ENCODE measurements around the gene B3GAT1. TPM values are rescaled to one million over a fixed set of nuclear protein-coding genes. Genes with fewer than 3 reads are reported as not detected.
A peak's percentile ranks its signal among the peaks of the same experiment; 100 is the strongest.

B3GAT1 gene
- total RNA-seq, 4 donors from 2014 or later = 0.14 to 0.16 TPM; not detected in 2

DNA sequence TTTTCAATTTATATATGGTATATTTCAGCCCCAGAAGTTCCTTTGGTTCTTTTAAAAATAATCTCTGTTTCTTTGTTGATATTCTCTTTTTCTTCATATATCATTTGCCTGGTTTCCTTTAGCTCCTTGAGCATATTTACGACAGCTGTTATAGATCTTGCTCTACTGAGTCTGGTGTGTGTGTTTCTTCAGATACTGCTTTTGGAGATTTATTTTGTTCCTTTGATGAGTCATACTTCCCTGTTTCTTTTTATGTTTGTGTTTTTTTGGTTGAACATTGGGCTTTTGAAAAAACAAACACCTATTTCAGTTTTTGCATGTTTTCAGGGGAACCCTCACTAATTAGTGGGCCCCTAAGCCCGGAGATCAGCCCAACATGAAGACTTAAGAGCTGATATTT, 56.9 kb downstream of the B3GAT1 start:
- H3K4me1 ChIP-seq = peaks cover 0 to 3% (median 1%) of the 10 kb centered on the region in 4 donors
- 69 to 76% methylated on average over 2 of the region's 2 CpGs for WGBS, 2 donors (ENCODE audit: low coverage in 1 of 2)
- in situ Hi-C loops (cut with MboI; ENCODE audit: low pct_ligation_motif_present in 1 of 4, low pct_unique_long_range_greater_than_20kb in 1 of 4, low sequenced_read_pairs in 3 of 4) = no loop called here
- TF ChIP-seq EP300 (IDR thresholded peaks at IDR 0.05; ENCODE audit: low read depth) (no peak), POLR2AphosphoS5 (IDR thresholded peaks at IDR 0.05) (no peak), POLR2A (IDR thresholded peaks at IDR 0.05) (no peak)
- TF ChIP-seq, protein P1, sequence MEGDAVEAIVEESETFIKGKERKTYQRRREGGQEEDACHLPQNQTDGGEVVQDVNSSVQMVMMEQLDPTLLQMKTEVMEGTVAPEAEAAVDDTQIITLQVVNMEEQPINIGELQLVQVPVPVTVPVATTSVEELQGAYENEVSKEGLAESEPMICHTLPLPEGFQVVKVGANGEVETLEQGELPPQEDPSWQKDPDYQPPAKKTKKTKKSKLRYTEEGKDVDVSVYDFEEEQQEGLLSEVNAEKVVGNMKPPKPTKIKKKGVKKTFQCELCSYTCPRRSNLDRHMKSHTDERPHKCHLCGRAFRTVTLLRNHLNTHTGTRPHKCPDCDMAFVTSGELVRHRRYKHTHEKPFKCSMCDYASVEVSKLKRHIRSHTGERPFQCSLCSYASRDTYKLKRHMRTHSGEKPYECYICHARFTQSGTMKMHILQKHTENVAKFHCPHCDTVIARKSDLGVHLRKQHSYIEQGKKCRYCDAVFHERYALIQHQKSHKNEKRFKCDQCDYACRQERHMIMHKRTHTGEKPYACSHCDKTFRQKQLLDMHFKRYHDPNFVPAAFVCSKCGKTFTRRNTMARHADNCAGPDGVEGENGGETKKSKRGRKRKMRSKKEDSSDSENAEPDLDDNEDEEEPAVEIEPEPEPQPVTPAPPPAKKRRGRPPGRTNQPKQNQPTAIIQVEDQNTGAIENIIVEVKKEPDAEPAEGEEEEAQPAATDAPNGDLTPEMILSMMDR (IDR thresholded peaks at IDR 0.05) = no peak
- no peaks in the 10 kb centered on the region for H3K27me3 ChIP-seq
- intact Hi-C loops (cut with DNase I; ENCODE audit: low total_unique reads) = no loop called here
- no peaks in the 10 kb centered on the region for H3K9me3 ChIP-seq
- H3K27ac ChIP-seq = peak overlapping the region in 3 of 4 donors; percentile 39 to 51 (median 40)
- H3K36me3 ChIP-seq = no peaks in the 10 kb centered on the region
- no peak overlapping the region for H3K4me3 ChIP-seq
- DNase-seq = no peak

DNA sequence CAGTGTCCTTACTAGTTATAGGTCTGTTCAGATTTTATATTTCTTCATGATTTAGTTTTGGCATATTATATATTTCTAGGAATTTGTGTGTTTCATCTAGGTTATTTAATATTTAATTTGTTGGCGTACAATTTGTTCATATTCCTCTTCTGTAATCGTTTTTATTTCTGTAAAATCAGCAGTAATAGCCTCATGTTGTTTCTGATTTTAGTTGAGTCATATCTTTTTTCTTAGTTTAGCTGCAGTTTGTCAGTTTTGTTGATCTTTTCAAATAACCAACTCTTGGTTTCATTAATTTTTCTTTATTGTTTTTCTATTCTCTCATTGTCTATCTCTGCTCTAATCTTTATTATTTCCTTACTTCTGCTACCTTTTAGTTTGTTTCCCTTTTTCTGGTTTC, 59.9 kb downstream of the B3GAT1 start:
- intact Hi-C loops (cut with DNase I; ENCODE audit: low total_unique reads) (no loop called here), in situ Hi-C loops (cut with MboI; ENCODE audit: low pct_ligation_motif_present in 1 of 4, low pct_unique_long_range_greater_than_20kb in 1 of 4, low sequenced_read_pairs in 3 of 4) (no loop called here)
- Histone ChIP-seq H3K9me3 (no peaks in the 10 kb centered on the region), H3K36me3 (no peaks in the 10 kb centered on the region), H3K27me3 (no peaks in the 10 kb centered on the region), H3K27ac (no peak overlapping the region), H3K4me3 (no peak overlapping the region), H3K4me1 (no peaks in the 10 kb centered on the region)
- TF ChIP-seq EP300 (IDR thresholded peaks at IDR 0.05; ENCODE audit: low read depth) (no peak), POLR2A (IDR thresholded peaks at IDR 0.05) (no peak), POLR2AphosphoS5 (IDR thresholded peaks at IDR 0.05) (no peak)
- TF ChIP-seq, protein P1 (IDR thresholded peaks at IDR 0.05) = no peak
- no peak for DNase-seq
- WGBS, 2 donors (ENCODE audit: low coverage in 1 of 2) = 82 to 86% methylated on average over 2 of the region's 2 CpGs

DNA sequence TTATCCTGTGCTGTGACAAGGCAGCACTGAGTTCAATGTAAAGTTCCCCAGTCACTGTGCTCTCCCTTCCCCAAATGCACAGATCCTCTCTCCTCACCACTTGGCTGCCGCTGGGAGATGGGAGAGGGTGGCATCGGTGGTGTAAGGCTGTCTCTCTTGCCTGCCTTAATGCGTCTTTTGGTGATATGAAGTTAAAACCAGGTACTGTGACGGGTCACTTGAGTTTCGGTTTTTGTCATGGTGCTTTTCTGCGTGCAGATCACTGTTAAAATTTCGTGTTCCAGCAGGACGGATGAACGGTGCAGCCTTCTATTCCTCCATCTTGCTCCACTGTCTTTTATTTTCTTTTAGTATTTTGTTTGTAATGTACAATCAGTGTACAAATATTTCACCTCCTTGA, 61.7 kb downstream of the B3GAT1 start:
- intact Hi-C loops (cut with DNase I; ENCODE audit: low total_unique reads) = no loop called here
- DNase-seq = no peak
- Histone ChIP-seq H3K9me3 (no peaks in the 10 kb centered on the region), H3K27me3 (no peaks in the 10 kb centered on the region), H3K27ac (no peak overlapping the region), H3K4me1 (no peaks in the 10 kb centered on the region), H3K36me3 (no peaks in the 10 kb centered on the region), H3K4me3 (no peak overlapping the region)
- 78 to 97% methylated on average over 6 to 9 of the region's 9 CpGs for WGBS, 2 donors (ENCODE audit: low coverage in 1 of 2)
- in situ Hi-C loops (cut with MboI; ENCODE audit: low pct_ligation_motif_present in 1 of 4, low pct_unique_long_range_greater_than_20kb in 1 of 4, low sequenced_read_pairs in 3 of 4) = no loop called here
- no peak for TF ChIP-seq POLR2A (IDR thresholded peaks at IDR 0.05)
- TF ChIP-seq, protein P1 (IDR thresholded peaks at IDR 0.05) = no peak
- no peak for TF ChIP-seq POLR2AphosphoS5 (IDR thresholded peaks at IDR 0.05)
- no peak for TF ChIP-seq EP300 (IDR thresholded peaks at IDR 0.05; ENCODE audit: low read depth)

DNA sequence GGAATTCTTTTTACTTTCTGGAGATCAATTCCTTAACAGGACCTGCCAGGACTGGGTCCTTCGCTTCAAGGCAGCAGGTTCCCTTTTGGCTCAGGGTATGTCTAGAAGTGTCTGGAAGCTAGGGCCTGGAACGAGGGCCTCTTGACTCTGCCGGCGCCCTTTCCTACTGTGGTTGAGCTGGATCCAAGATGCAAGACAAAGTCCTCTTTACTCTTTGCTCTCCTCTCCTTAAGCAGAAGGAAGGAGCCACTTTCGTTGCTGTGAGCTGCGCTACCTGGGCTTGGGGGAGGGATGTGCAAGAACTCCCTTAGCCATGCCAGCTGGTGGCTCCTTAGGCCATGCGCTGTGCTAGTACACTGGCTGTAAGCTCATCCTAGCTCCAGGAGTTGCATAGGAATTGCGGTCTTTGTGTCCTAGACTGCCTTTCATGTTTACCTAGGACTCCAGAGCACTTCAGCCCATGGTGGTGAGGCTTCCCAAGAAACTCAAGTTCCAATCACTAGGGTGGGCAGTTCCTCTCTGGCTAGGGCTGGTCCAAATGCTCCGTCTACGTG, 62.2 kb downstream of the B3GAT1 start:
- H3K27ac ChIP-seq = no peak overlapping the region
- no peaks in the 10 kb centered on the region for H3K27me3 ChIP-seq
- H3K4me3 ChIP-seq = no peak overlapping the region
- peak; percentile 4 for DNase-seq
- TF ChIP-seq, protein P1 (IDR thresholded peaks at IDR 0.05) = no peak
- TF ChIP-seq POLR2AphosphoS5 (IDR thresholded peaks at IDR 0.05) = no peak
- no peak for TF ChIP-seq EP300 (IDR thresholded peaks at IDR 0.05; ENCODE audit: low read depth)
- TF ChIP-seq POLR2A (IDR thresholded peaks at IDR 0.05) = no peak
- H3K9me3 ChIP-seq = no peaks in the 10 kb centered on the region
- no peaks in the 10 kb centered on the region for H3K4me1 ChIP-seq
- in situ Hi-C loops (cut with MboI; ENCODE audit: low pct_ligation_motif_present in 1 of 4, low pct_unique_long_range_greater_than_20kb in 1 of 4, low sequenced_read_pairs in 3 of 4) (no loop called here), intact Hi-C loops (cut with DNase I; ENCODE audit: low total_unique reads) (no loop called here)
- no peaks in the 10 kb centered on the region for H3K36me3 ChIP-seq
- 89 to 100% methylated on average over 3 to 10 of the region's 10 CpGs for WGBS, 2 donors (ENCODE audit: low coverage in 1 of 2)

All from transverse colon (tissue), 4 donors.